Measurements from ENCODE around the gene DLG5.

Gene DLG5

GRCh38 chr10:77911535-77912123 lies 14.9 kb downstream of the DLG5 start:
- Histone ChIP-seq H3K9ac (ENCODE audit: low read depth, low read length, poor library complexity, severe bottlenecking) (no peak overlapping the region), H3K27me3 (ENCODE audit: insufficient read depth, low read length, poor library complexity, severe bottlenecking) (no peaks in the 10 kb centered on the region), H2AFZ (ENCODE audit: low read length) (no peak overlapping the region), H3K4me2 (ENCODE audit: low read depth, low read length, poor library complexity, severe bottlenecking) (no peak overlapping the region), H3K4me3 (ENCODE audit: low read length, poor library complexity, severe bottlenecking) (no peak overlapping the region), H4K20me1 (ENCODE audit: insufficient read depth, low read length, poor library complexity, severe bottlenecking) (peaks cover 7% of the 10 kb centered on the region), H3K36me3 (ENCODE audit: insufficient read depth, low read length) (no peaks in the 10 kb centered on the region), H3F3A (ENCODE audit: low read depth) (no peaks in the 10 kb centered on the region), H3K79me2 (ENCODE audit: insufficient read depth, low read length) (peaks cover 77% of the 10 kb centered on the region), H3K9me3 (ENCODE audit: insufficient read depth, low read depth, low read length) (no peaks in the 10 kb centered on the region), H3K4me1 (ENCODE audit: insufficient read depth, low read length, poor library complexity, severe bottlenecking) (peaks cover 10% of the 10 kb centered on the region), H3K9me2 (replicated peaks; ENCODE audit: low read depth, low read length) (no peaks in the 10 kb centered on the region)
- no peak for TF ChIP-seq CTCF (conservative IDR thresholded peaks at IDR 0.05; ENCODE audit: low read length)
- TF ChIP-seq EZH2phosphoT487 (IDR thresholded peaks at IDR 0.05; ENCODE audit: borderline replicate concordance) = no peak

- H3K9me2 ChIP-seq (replicated peaks; ENCODE audit: low read depth, low read length) = no peaks in the 10 kb centered on the region
- no peak overlapping the region for H3K9ac ChIP-seq (ENCODE audit: low read depth, low read length, poor library complexity, severe bottlenecking)
- no peak for TF ChIP-seq EZH2phosphoT487 (IDR thresholded peaks at IDR 0.05; ENCODE audit: borderline replicate concordance)
- no peak for TF ChIP-seq CTCF (conservative IDR thresholded peaks at IDR 0.05; ENCODE audit: low read length)
- H3K79me2 ChIP-seq (ENCODE audit: insufficient read depth, low read length) = peaks cover 69% of the 10 kb centered on the region; the same call in 1 of the 2 replicates
- peaks cover 10% of the 10 kb centered on the region for H3K4me1 ChIP-seq (ENCODE audit: insufficient read depth, low read length, poor library complexity, severe bottlenecking)
- no peaks in the 10 kb centered on the region for H3K36me3 ChIP-seq (ENCODE audit: insufficient read depth, low read length)
- H3F3A ChIP-seq (ENCODE audit: low read depth) = no peaks in the 10 kb centered on the region
- no peak overlapping the region for H3K4me2 ChIP-seq (ENCODE audit: low read depth, low read length, poor library complexity, severe bottlenecking)
- no peak overlapping the region for H2AFZ ChIP-seq (ENCODE audit: low read length)
- no peak overlapping the region for H3K4me3 ChIP-seq (ENCODE audit: low read length, poor library complexity, severe bottlenecking)
- peaks cover 7% of the 10 kb centered on the region for H4K20me1 ChIP-seq (ENCODE audit: insufficient read depth, low read length, poor library complexity, severe bottlenecking)
- no peaks in the 10 kb centered on the region for H3K9me3 ChIP-seq (ENCODE audit: insufficient read depth, low read depth, low read length)
- no peaks in the 10 kb centered on the region for H3K27me3 ChIP-seq (ENCODE audit: insufficient read depth, low read length, poor library complexity, severe bottlenecking)
Measured at GRCh38 chr10:77910524-77911145, 15.9 kb downstream of the DLG5 start.

GRCh38 chr10:77909749-77910375 lies 16.7 kb downstream of the DLG5 start:
- H3K9me2 ChIP-seq (replicated peaks; ENCODE audit: low read depth, low read length) = no peaks in the 10 kb centered on the region
- no peak overlapping the region for H3K9ac ChIP-seq (ENCODE audit: low read depth, low read length, poor library complexity, severe bottlenecking)
- H3K27me3 ChIP-seq (ENCODE audit: insufficient read depth, low read length, poor library complexity, severe bottlenecking) = no peaks in the 10 kb centered on the region
- no peak overlapping the region for H3K4me3 ChIP-seq (ENCODE audit: low read length, poor library complexity, severe bottlenecking)
- no peak overlapping the region for H3K4me2 ChIP-seq (ENCODE audit: low read depth, low read length, poor library complexity, severe bottlenecking)
- H3F3A ChIP-seq (ENCODE audit: low read depth) = no peaks in the 10 kb centered on the region
- no peaks in the 10 kb centered on the region for H3K36me3 ChIP-seq (ENCODE audit: insufficient read depth, low read length)
- TF ChIP-seq EZH2phosphoT487 (IDR thresholded peaks at IDR 0.05; ENCODE audit: borderline replicate concordance) (no peak), CTCF (conservative IDR thresholded peaks at IDR 0.05; ENCODE audit: low read length) (no peak)
- H3K79me2 ChIP-seq (ENCODE audit: insufficient read depth, low read length) = peaks cover 66% of the 10 kb centered on the region; the same call in 1 of the 2 replicates
- H4K20me1 ChIP-seq (ENCODE audit: insufficient read depth, low read length, poor library complexity, severe bottlenecking) = peaks cover 10% of the 10 kb centered on the region
- H3K4me1 ChIP-seq (ENCODE audit: insufficient read depth, low read length, poor library complexity, severe bottlenecking) = peaks cover 10% of the 10 kb centered on the region
- no peak overlapping the region for H2AFZ ChIP-seq (ENCODE audit: low read length)
- H3K9me3 ChIP-seq (ENCODE audit: insufficient read depth, low read depth, low read length) = no peaks in the 10 kb centered on the region

Measured in Loucy (cell line).